Skeletal muscle satellite cell (primary cell): ENCODE data around the gene SLC39A6.
"Not testable (repeated sequence)": the region's sequence is repeated elsewhere in the genome, so short reads cannot be mapped to it uniquely, and the experiment has no call there.

Experiments used
- H3K27me3 ChIP-seq: 2 replicates; pipeline ENCODE4 v1.7.0; 2013; ENCODE audit warnings: low read length; ENCODE audit not compliant: control insufficient read depth, insufficient read depth
- H3K36me3 ChIP-seq: 2 replicates; pipeline ENCODE4 v1.7.0; 2013; ENCODE audit warnings: mild to moderate bottlenecking, control low read depth, low read length; ENCODE audit not compliant: insufficient read depth
- H3K4me1 ChIP-seq: 2 replicates; pipeline ENCODE4 v1.7.0; 2013; ENCODE audit warnings: low read length; ENCODE audit not compliant: control insufficient read depth, insufficient read depth
- H3K4me2 ChIP-seq: 2 replicates; pipeline ENCODE4 v1.7.0; 2013; ENCODE audit warnings: mild to moderate bottlenecking, low read length
- H3K4me3 ChIP-seq: 2 replicates; pipeline ENCODE4 v1.7.0; 2013; ENCODE audit warnings: low read length
- H3K9ac ChIP-seq: 2 replicates; pipeline ENCODE4 v1.7.0; 2013; ENCODE audit warnings: mild to moderate bottlenecking, low read depth, low read length, moderate library complexity
- H3K9me3 ChIP-seq: replicated peaks from 2 replicates; pipeline ENCODE4 v1.7.0; 2013; ENCODE audit warnings: mild to moderate bottlenecking, control low read depth, low read length

Gene SLC39A6

GRCh38 chr18:36073676-36074075 is 55.5 kb downstream of the SLC39A6 start:
- no peaks in the 10 kb centered on the region for H3K9me3 ChIP-seq
- no peak overlapping the region for H3K4me2 ChIP-seq
- no peaks in the 10 kb centered on the region for H3K36me3 ChIP-seq
- H3K4me1 ChIP-seq, result no peaks in the 10 kb centered on the region
- no peak overlapping the region for H3K9ac ChIP-seq
- no peak overlapping the region for H3K4me3 ChIP-seq
- H3K27me3 ChIP-seq, result peaks cover 10% of the 10 kb centered on the region

- H3K27me3 ChIP-seq, result peaks cover 10% of the 10 kb centered on the region
- H3K4me1 ChIP-seq, H3K9me3 ChIP-seq, H3K4me2 ChIP-seq, H3K36me3 ChIP-seq, H3K4me3 ChIP-seq, H3K9ac ChIP-seq: not testable (repeated sequence)
These were observed 56.7 kb downstream of the SLC39A6 start for GRCh38 chr18:36072406-36072805.

- peak within 1 kb of the TSS; percentile 77 for H3K4me2 ChIP-seq
- H3K4me1 ChIP-seq, result peaks cover 7% of the 10 kb centered on the region
- no peaks in the 10 kb centered on the region for H3K36me3 ChIP-seq
- peak within 1 kb of the TSS; percentile 98 for H3K9ac ChIP-seq
- H3K4me3 ChIP-seq, result peak within 1 kb of the TSS; percentile 89
- no peaks in the 10 kb centered on the region for H3K27me3 ChIP-seq
- H3K9me3 ChIP-seq, result no peaks in the 10 kb centered on the region
These were observed 61.8 kb downstream of the SLC39A6 start, which contains the start of gene RPRD1A for GRCh38 chr18:36067055-36067957. RPRD1A (minus strand) TSS chr18:36067559; CDS start chr18:36067404, 155 bp downstream.

- Histone ChIP-seq H3K4me3 (peak overlapping the region; percentile 89), H3K4me2 (peak overlapping the region; percentile 77), H3K9me3 (no peaks in the 10 kb centered on the region), H3K27me3 (no peaks in the 10 kb centered on the region), H3K4me1 (peaks cover 7% of the 10 kb centered on the region), H3K36me3 (no peaks in the 10 kb centered on the region), H3K9ac (peak overlapping the region; percentile 98)
These were observed 62.5 kb downstream of the SLC39A6 start for GRCh38 chr18:36066686-36067054.

GRCh38 chr18:36066001-36066400 is 63.1 kb downstream of the SLC39A6 start:
- H3K4me3 ChIP-seq, result peak overlapping the region; percentile 89
- no peaks in the 10 kb centered on the region for H3K36me3 ChIP-seq
- H3K9ac ChIP-seq, result peak overlapping the region; percentile 98

GRCh38 chr18:36064809-36065079 is 64.4 kb downstream of the SLC39A6 start:
- H3K4me3 ChIP-seq, H3K4me2 ChIP-seq, H3K9ac ChIP-seq, H3K36me3 ChIP-seq, H3K27me3 ChIP-seq, H3K9me3 ChIP-seq, H3K4me1 ChIP-seq: not testable (repeated sequence)

More at GRCh38 chr18:36066001-36066400, 63.1 kb downstream of the SLC39A6 start:
- Histone ChIP-seq H3K4me1 (peaks cover 7% of the 10 kb centered on the region), H3K4me2 (peak overlapping the region; percentile 77), H3K27me3 (no peaks in the 10 kb centered on the region), H3K9me3 (no peaks in the 10 kb centered on the region)

GRCh38 chr18:36064027-36064808 is 64.9 kb downstream of the SLC39A6 start:
- no peak overlapping the region for H3K4me3 ChIP-seq
- H3K4me1 ChIP-seq, result peaks cover 7% of the 10 kb centered on the region
- no peaks in the 10 kb centered on the region for H3K9me3 ChIP-seq
- no peak overlapping the region for H3K4me2 ChIP-seq
- H3K27me3 ChIP-seq, result no peaks in the 10 kb centered on the region
- no peak overlapping the region for H3K9ac ChIP-seq
- no peaks in the 10 kb centered on the region for H3K36me3 ChIP-seq

- H3K27me3 ChIP-seq, result no peaks in the 10 kb centered on the region
- no peak overlapping the region for H3K4me2 ChIP-seq
- H3K9ac ChIP-seq, result no peak overlapping the region
- H3K9me3 ChIP-seq, result no peaks in the 10 kb centered on the region
- H3K4me1 ChIP-seq, result no peaks in the 10 kb centered on the region
- no peak overlapping the region for H3K4me3 ChIP-seq
- no peaks in the 10 kb centered on the region for H3K36me3 ChIP-seq
These were observed 70.5 kb downstream of the SLC39A6 start for GRCh38 chr18:36058674-36059073.
